GM18499 (cell line): ENCODE results near the gene STXBP5.
"Not testable (repeated sequence)": the region's sequence is repeated elsewhere in the genome, so short reads cannot be mapped to it uniquely, and the experiment has no call there.

Experiments
- ATAC-seq: cut with Tn5 transposase; IDR thresholded peaks from one replicate; pipeline ENCODE4 v1.9.1; 2021; ENCODE audit warnings: moderate number of reproducible peaks; ENCODE audit not compliant: insufficient read depth, unreplicated experiment

The STXBP5 gene

GRCh38 chr6:147347882-147348575 lies 143.8 kb downstream of the STXBP5 start:
- ATAC-seq = no peak

- no peak for ATAC-seq
Observed at GRCh38 chr6:147361311-147361981, 157.2 kb downstream of the STXBP5 start.

- ATAC-seq = no peak
Observed at GRCh38 chr6:147366290-147366689, 162.1 kb downstream of the STXBP5 start.

- ATAC-seq = no peak
Observed at GRCh38 chr6:147371325-147371724, 167.1 kb downstream of the STXBP5 start.

GRCh38 chr6:147372806-147373205 lies 168.6 kb downstream of the STXBP5 start:
- ATAC-seq = no peak

GRCh38 chr6:147378819-147379218 lies 174.6 kb downstream of the STXBP5 start:
- ATAC-seq = no peak

GRCh38 chr6:147380841-147381240 lies 176.6 kb downstream of the STXBP5 start:
- not testable (repeated sequence) for ATAC-seq

- no peak for ATAC-seq
Observed at GRCh38 chr6:147381712-147382111, 177.5 kb downstream of the STXBP5 start.

- ATAC-seq = no peak
Observed at GRCh38 chr6:147382945-147383554, 178.8 kb downstream of the STXBP5 start.

GRCh38 chr6:147384029-147384428 lies 179.8 kb downstream of the STXBP5 start:
- ATAC-seq = no peak

- ATAC-seq = no peak
Observed at GRCh38 chr6:147384737-147385710, 180.8 kb downstream of the STXBP5 start.

GRCh38 chr6:147389463-147389862 lies 185.2 kb downstream of the STXBP5 start:
- ATAC-seq = no peak

GRCh38 chr6:147390909-147391536 lies 186.8 kb downstream of the STXBP5 start:
- no peak for ATAC-seq

GRCh38 chr6:147392917-147393625 lies 188.9 kb downstream of the STXBP5 start:
- no peak for ATAC-seq

- ATAC-seq = no peak
Observed at GRCh38 chr6:147395158-147395557, 190.9 kb downstream of the STXBP5 start.

- no peak for ATAC-seq
Observed at GRCh38 chr6:147397306-147397705, 193.1 kb downstream of the STXBP5 start.

GRCh38 chr6:147400968-147401367 lies 196.8 kb downstream of the STXBP5 start:
- ATAC-seq = no peak

GRCh38 chr6:147401779-147402178 lies 197.6 kb downstream of the STXBP5 start:
- no peak for ATAC-seq

- ATAC-seq = no peak
Observed at GRCh38 chr6:147406783-147407182, 202.6 kb downstream of the STXBP5 start.
